OCI-LY7 (cell line): ENCODE measurements around the gene LLPH.

ENCODE experiments used
- CTCF ChIP-seq: fragments of 200-600 bp; sonication (generic); conservative IDR thresholded peaks from 2 replicates; pipeline ENCODE4 v1.5.1; 2014; ENCODE audit warnings: mild to moderate bottlenecking, antibody characterized with exemption, low read length, moderate library complexity, mixed read lengths
- EZH2phosphoT487 ChIP-seq: fragments of 200-600 bp; sonication (generic); IDR thresholded peaks from 2 replicates; pipeline ENCODE4 v1.6.1; 2018; ENCODE audit warnings: low read depth, borderline replicate concordance, mild to moderate bottlenecking, mixed run types, antibody characterized with exemption, low read length, moderate library complexity, mixed read lengths

GRCh38 chr12:66129934-66130266, 650 bp downstream of the LLPH start:
- no peak for TF ChIP-seq CTCF
- no peak for TF ChIP-seq EZH2phosphoT487
